Pancreas (tissue), 10 donors: Measurements from ENCODE around the gene BTNL3. TPM values are rescaled to one million over a fixed set of nuclear protein-coding genes. Genes with fewer than 3 reads are reported as not detected.
A peak's percentile ranks its signal among the peaks of the same experiment; 100 is the strongest.

ENCODE experiments used
- ATAC-seq, 4 donors: fragments of 200-7000 bp; cut with Tn5 transposase; one replicate each; pipeline versions ENCODE4 v1.8.0 to v1.9.1; 2020; ENCODE audit warnings: mild to moderate bottlenecking in 4 of 4, moderate library complexity in 4 of 4
- DNase-seq, 6 donors: peaks; one replicate each; pipeline ENCODE4 v3.0.0-alpha.2; 2020
- FAIRE-seq: peaks from 2 replicates; lab custom pipeline; 2012; peaks lifted over from hg19 to GRCh38; lab: Jason Lieb, UNC
- H3K27ac ChIP-seq, 4 donors: fragments of 200-600 bp; sonication (generic); 1 replicate in 3 of 4; 2 replicates in 1 of 4; pipeline versions ENCODE4 v1.5.0 to v1.8.0; 2020
- H3K27me3 ChIP-seq, 4 donors: fragments of 200-600 bp; one replicate each; pipeline ENCODE4 v1.8.0; 2021
- H3K36me3 ChIP-seq, 3 donors: fragments of 200-600 bp; sonication (generic) in 1 of 3; one replicate each; pipeline versions ENCODE4 v1.5.0 to v1.8.0; 2020 to 2021
- H3K4me1 ChIP-seq, 3 donors: fragments of 200-600 bp; one replicate each; pipeline ENCODE4 v1.8.0; 2021
- H3K4me3 ChIP-seq, 4 donors: fragments of 200-600 bp; sonication (generic) in 2 of 4; one replicate each; pipeline versions ENCODE4 v1.5.0 to v1.8.0; 2020 to 2021
- H3K9me3 ChIP-seq, 4 donors: fragments of 200-600 bp; one replicate each; pipeline ENCODE4 v1.8.0; 2021
- CTCF ChIP-seq, 4 donors: fragments of 200-600 bp; sonication (generic) in 3 of 4; IDR thresholded peaks; one replicate each; pipeline versions ENCODE4 v1.5.0 to v1.8.0; 2021; ENCODE audit warnings: antibody characterized with exemption in 4 of 4
- WGBS, 2 donors: extraction: QIAGEN DNeasy Blood & Tissue Kit; methylation state at CpG; one replicate each; pipeline ENCODE4 v1.1.7; 2013; 5-methylcytosine and 5-hydroxymethylcytosine counted together
- intact Hi-C, 3 donors: fragments of 100-400 bp; cut with DNase I; formaldehyde crosslinking; loops; one replicate each; pipeline versions ENCODE4 v1.11.1 to v1.14.2; 2022
- polyA plus RNA-seq, 2 donors: library from polyadenylated mRNA; stranded (reverse); fragments of 200-250 nt; gene quantifications; one replicate each; pipeline ENCODE4 v1.2.3, GENCODE V29; 2013
- total RNA-seq, 6 donors: library from RNA; stranded (reverse); fragmentation: NEBNext Ultra II Directional in 4 of 6; extraction: Animal tissue kit (Norgen Biotek cat#: 25700) in 4 of 6; gene quantifications; one replicate each; pipeline versions ENCODE4 v1.2.1 to v1.2.4, GENCODE V29; 2021 to 2023
- donor health status: healthy with polysubstance abuse.
- donor health status: DM: no; HTN: no; CAD: no; lungs with moderate emphysema.
- donor health status: DM: no; HTN: no; CAD: no.
- donor health status: control.
- donor health status: control.
- donor health status: Bipolar disorder and iron deficiency.
- donor health status: DM: yes; HTN: yes; CAD: no.
- donor health status: DM: no; HTN: no; CAD: no.
- donor health status: DM: no; HTN: no; CAD: no.
- donor health status: DM: yes; HTN: yes; CAD: no.

Gene BTNL3
- total and polyA plus RNA-seq, 8 donors, result 0.09 to 0.14 (median 0.14) TPM; not detected in 5

- no peak for DNase-seq
- TF ChIP-seq CTCF (IDR thresholded peaks at IDR 0.05), result no peak
- Histone ChIP-seq H3K27ac (no peak overlapping the region), H3K4me1 (no peaks in the 10 kb centered on the region), H3K9me3 (no peaks in the 10 kb centered on the region), H3K36me3 (no peaks in the 10 kb centered on the region), H3K4me3 (no peak overlapping the region), H3K27me3 (no peaks in the 10 kb centered on the region)
- FAIRE-seq, result no peak
- intact Hi-C loops, result no loop called here
- 63 to 73% methylated on average over 6 of the region's 6 CpGs for WGBS, 2 donors
- peak in 2 of 4 donors; percentile 25 to 40 for ATAC-seq
Measured at GRCh38 chr5:180976518-180976917, 12.1 kb upstream of the BTNL3 start.

DNA sequence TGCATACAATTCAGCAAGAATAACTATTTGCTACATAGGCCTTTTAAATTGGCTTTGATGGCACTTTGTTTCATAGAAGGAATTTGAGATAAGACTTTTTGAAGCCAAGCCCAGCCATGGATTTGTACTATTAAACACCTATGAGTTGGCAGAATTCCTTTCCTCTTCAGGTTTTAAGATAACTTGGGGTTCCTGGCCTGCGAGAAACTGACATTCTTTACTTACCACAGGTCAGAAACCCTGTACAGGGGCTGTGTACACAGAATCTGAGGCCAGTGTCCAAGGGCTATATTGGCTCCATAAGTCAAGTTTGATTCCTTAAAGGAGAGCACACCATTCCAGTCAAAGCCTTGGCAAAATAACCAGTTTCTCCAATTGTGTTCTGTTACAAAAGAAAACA is 10.8 kb upstream of the BTNL3 start:
- H3K4me3 ChIP-seq, result no peak overlapping the region
- peak in 2 of 4 donors; percentile 41 to 45 for ATAC-seq
- H3K36me3 ChIP-seq, result no peaks in the 10 kb centered on the region
- no peak for TF ChIP-seq CTCF (IDR thresholded peaks at IDR 0.05)
- intact Hi-C loops, result no loop called here
- WGBS, 2 donors, result 18% methylated on average over 1 of the region's 1 CpG
- H3K9me3 ChIP-seq, result no peaks in the 10 kb centered on the region
- no peaks in the 10 kb centered on the region for H3K27me3 ChIP-seq
- no peak for DNase-seq
- no peaks in the 10 kb centered on the region for H3K4me1 ChIP-seq
- no peak for FAIRE-seq
- no peak overlapping the region for H3K27ac ChIP-seq

DNA sequence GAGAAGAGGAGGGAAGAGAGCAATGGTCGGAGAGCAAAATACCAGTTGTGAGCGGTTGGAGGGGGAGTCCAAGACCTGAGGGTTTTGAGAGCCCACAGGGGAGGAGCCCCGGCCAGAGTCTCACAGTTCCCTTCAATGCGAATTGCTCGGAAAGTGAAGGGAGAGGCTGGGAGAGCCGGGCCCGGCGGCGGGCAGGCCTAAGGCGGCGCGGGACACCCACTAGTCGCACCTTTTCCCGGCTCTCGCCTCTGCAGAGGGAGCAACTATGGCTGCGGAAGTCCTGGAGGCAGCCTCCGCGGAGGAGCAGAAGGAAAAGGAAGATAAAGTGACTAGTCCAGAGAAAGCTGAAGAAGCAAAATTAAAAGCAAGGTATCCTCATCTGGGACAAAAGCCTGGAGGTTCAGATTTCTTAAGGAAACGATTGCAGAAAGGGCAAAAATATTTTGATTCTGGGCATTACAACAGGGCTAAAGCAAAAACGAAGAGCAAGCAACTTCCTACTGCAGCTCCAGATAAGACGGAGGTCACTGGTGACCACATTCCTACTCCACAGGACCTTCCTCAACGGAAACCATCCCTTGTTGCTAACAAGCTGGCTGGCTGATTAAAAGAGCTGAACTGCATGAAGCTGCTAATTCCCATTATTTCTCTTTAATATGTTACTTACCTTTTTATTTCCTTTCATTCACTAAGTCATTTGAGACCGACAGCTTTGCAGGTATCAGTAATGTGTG is 6.5 kb upstream of the BTNL3 start:
- intact Hi-C loops, result no loop called here
- Histone ChIP-seq H3K27ac (no peak overlapping the region), H3K27me3 (no peaks in the 10 kb centered on the region), H3K4me1 (no peaks in the 10 kb centered on the region), H3K4me3 (no peak overlapping the region), H3K9me3 (no peaks in the 10 kb centered on the region), H3K36me3 (no peaks in the 10 kb centered on the region)
- no peak for TF ChIP-seq CTCF (IDR thresholded peaks at IDR 0.05)
- 75 to 78% methylated on average over 23 of the region's 23 CpGs for WGBS, 2 donors
- no peak for DNase-seq
- ATAC-seq, result no peak
- no peak for FAIRE-seq

- intact Hi-C loops, result no loop called here
- Histone ChIP-seq H3K4me1 (no peaks in the 10 kb centered on the region), H3K9me3 (no peaks in the 10 kb centered on the region), H3K36me3 (no peaks in the 10 kb centered on the region), H3K4me3 (no peak overlapping the region), H3K27me3 (no peaks in the 10 kb centered on the region), H3K27ac (no peak overlapping the region)
- FAIRE-seq, result no peak
- DNase-seq, result no peak
- 67 to 73% methylated on average over 2 of the region's 2 CpGs for WGBS, 2 donors
- TF ChIP-seq CTCF (IDR thresholded peaks at IDR 0.05), result no peak
- ATAC-seq, result no peak
Measured at GRCh38 chr5:180988016-180988415, 630 bp upstream of the BTNL3 start.
